HepG2 (cell line): ENCODE data around the gene PLEKHH3. TPM values are rescaled to one million over a fixed set of nuclear protein-coding genes. Genes with fewer than 3 reads are reported as not detected.

ENCODE experiments used
- AGO2 ChIP-seq: fragments of 200-400 bp; formaldehyde crosslinking; optimal IDR thresholded peaks from 2 replicates; pipeline ENCODE3; 2017; ENCODE audit warnings: mild to moderate bottlenecking, low read depth, low read length, moderate library complexity
- AKNA ChIP-seq: sonication (generic); formaldehyde crosslinking; IDR thresholded peaks from 2 replicates; pipeline ENCODE4 v1.4.0; 2020; ENCODE audit warnings: missing genetic modification reagents, borderline replicate concordance
- ARNTL ChIP-seq: sonication (generic); formaldehyde crosslinking; IDR thresholded peaks from 2 replicates; pipeline ENCODE4 v1.4.0; 2020; ENCODE audit warnings: mild to moderate bottlenecking, missing genetic modification reagents
- FOXO4 ChIP-seq: sonication (generic); formaldehyde crosslinking; conservative IDR thresholded peaks from 2 replicates; pipeline ENCODE4 v1.8.1; 2023; ENCODE audit warnings: missing genetic modification reagents
- MYNN ChIP-seq: sonication (generic); formaldehyde crosslinking; IDR thresholded peaks from 2 replicates; pipeline ENCODE4 v1.4.0; 2020; ENCODE audit warnings: mild to moderate bottlenecking, low read depth, missing genetic modification reagents
- NCOA5 ChIP-seq: sonication (generic); formaldehyde crosslinking; IDR thresholded peaks from 2 replicates; pipeline ENCODE4 v1.4.0; 2020; ENCODE audit warnings: missing genetic modification reagents
- PBX2 ChIP-seq: IDR thresholded peaks from 2 replicates; pipeline ENCODE4 v1.6.1; 2016; ENCODE audit warnings: control low read depth
- RFX1 ChIP-seq: fragments of 450-650 bp; IDR thresholded peaks from 2 replicates; pipeline ENCODE4 v1.6.1; 2017
- TGIF2 ChIP-seq: IDR thresholded peaks from 2 replicates; pipeline ENCODE4 v1.6.1; 2016; ENCODE audit warnings: control low read depth, missing compliant biosample characterization
- THAP11 ChIP-seq: IDR thresholded peaks from 2 replicates; pipeline ENCODE4 v1.6.1; 2016; ENCODE audit warnings: missing biosample characterization, missing genetic modification reagents
- XBP1 ChIP-seq: sonication (generic); formaldehyde crosslinking; IDR thresholded peaks from 2 replicates; pipeline ENCODE4 v1.5.0; 2020; ENCODE audit warnings: missing genetic modification reagents
- ZBTB20 ChIP-seq: sonication (generic); formaldehyde crosslinking; IDR thresholded peaks from 2 replicates; pipeline ENCODE4 v1.8.1; 2023; ENCODE audit warnings: missing genetic modification reagents, low read depth, mild to moderate bottlenecking, borderline replicate concordance
- ZBTB21 ChIP-seq: sonication (generic); formaldehyde crosslinking; IDR thresholded peaks from 2 replicates; pipeline ENCODE4 v1.4.0; 2020; ENCODE audit warnings: missing genetic modification reagents
- ZBTB38 ChIP-seq: sonication (generic); formaldehyde crosslinking; IDR thresholded peaks from 2 replicates; pipeline ENCODE4 v1.5.1; 2020; ENCODE audit warnings: mild to moderate bottlenecking, missing genetic modification reagents
- ZC3H4 ChIP-seq: sonication (generic); formaldehyde crosslinking; IDR thresholded peaks from 2 replicates; pipeline ENCODE4 v1.4.0; 2020; ENCODE audit warnings: missing genetic modification reagents, borderline replicate concordance
- ZHX1 ChIP-seq: sonication (generic); formaldehyde crosslinking; IDR thresholded peaks from 2 replicates; pipeline ENCODE4 v1.8.1; 2022; ENCODE audit warnings: low read depth, mild to moderate bottlenecking, missing genetic modification reagents
- ZNF17 ChIP-seq: sonication (generic); formaldehyde crosslinking; IDR thresholded peaks from 2 replicates; pipeline ENCODE4 v1.5.0; 2020; ENCODE audit warnings: mild to moderate bottlenecking, missing genetic modification reagents
- ZNF569 ChIP-seq: sonication (generic); formaldehyde crosslinking; IDR thresholded peaks from 2 replicates; pipeline ENCODE4 v1.5.0; 2020; ENCODE audit warnings: mild to moderate bottlenecking, missing genetic modification reagents, moderate library complexity, borderline replicate concordance
- ZNF891 ChIP-seq: sonication (generic); formaldehyde crosslinking; IDR thresholded peaks from 2 replicates; pipeline ENCODE4 v1.5.0; 2020; ENCODE audit warnings: mild to moderate bottlenecking, missing genetic modification reagents
- ZSCAN22 ChIP-seq: sonication (generic); formaldehyde crosslinking; IDR thresholded peaks from 2 replicates; pipeline ENCODE4 v1.4.0; 2020; ENCODE audit warnings: mild to moderate bottlenecking, missing genetic modification reagents
- polyA plus RNA-seq, 8 experiments: library from polyadenylated mRNA; depleted of rRNA in 3 of 8; stranded (reverse) in 7 of 8; unstranded in 1 of 8; fragments of >200 nt; fragmentation: Illumina TruSeq in 4 of 8; extraction: Trizol in 4 of 8; gene quantifications; 2 replicates each; pipeline versions ENCODE4 v1.2.1 to v1.2.3, GENCODE V29; 2011 to 2016; ENCODE audit warnings: low read depth in 4 of 8, missing spikeins in 1 of 8, mixed read lengths in 1 of 8; ENCODE audit not compliant: insufficient read depth in 1 of 8
- total RNA-seq, 5 experiments: library from RNA; depleted of rRNA; stranded (reverse); fragments of >200 nt; fragmentation: Illumina TruSeq; extraction: Trizol; gene quantifications; 2 replicates each; pipeline ENCODE4 v1.2.3, GENCODE V29; 2016; ENCODE audit warnings: low read depth in 1 of 5

Gene PLEKHH3
- total and polyA plus RNA-seq, 2 of the 13 experiments (the other 11 are each of a cell fraction or from before 2014, with no cell fraction given): 6.0 to 19.9 TPM

- TF ChIP-seq AKNA: no peak
- TF ChIP-seq TGIF2: no peak
- no peak; the same call in 1 of the 2 replicates for TF ChIP-seq ZNF891 (CRISPR knock-in tag)
- no peak for TF ChIP-seq THAP11
- TF ChIP-seq ZHX1 (CRISPR knock-in tag): peak; percentile 79; the same call in 1 of the 2 replicates
- no peak for TF ChIP-seq MYNN (CRISPR knock-in tag)
- no peak for TF ChIP-seq PBX2
- TF ChIP-seq ZBTB38 (CRISPR knock-in tag): peak; percentile 100
- TF ChIP-seq ZNF569 (CRISPR knock-in tag): no peak
- no peak for TF ChIP-seq ZBTB21 (CRISPR knock-in tag)
- TF ChIP-seq NCOA5 (CRISPR knock-in tag): no peak
- TF ChIP-seq RFX1: no peak
- no peak for TF ChIP-seq FOXO4 (CRISPR knock-in tag)
- TF ChIP-seq ARNTL (CRISPR knock-in tag): no peak
- no peak for TF ChIP-seq XBP1 (CRISPR knock-in tag)
- TF ChIP-seq ZNF17 (CRISPR knock-in tag): no peak
- peak; percentile 30 for TF ChIP-seq AGO2
- no peak for TF ChIP-seq ZSCAN22
- TF ChIP-seq ZC3H4 (CRISPR knock-in tag): no peak
- TF ChIP-seq ZBTB20 (CRISPR knock-in tag): no peak
Measured at GRCh38 chr17:42679492-42680330, 2.9 kb upstream of the PLEKHH3 start (continued).
